ENCODE measurements around the gene IFI27L2. TPM values are rescaled to one million over a fixed set of nuclear protein-coding genes. Genes with fewer than 3 reads are reported as not detected.

Gene IFI27L2
- total RNA-seq, 2 experiments from 2014 or later = 52.6 to 102 TPM

- Histone ChIP-seq H3K36me3 (ENCODE audit: insufficient read depth, low read length) (no peaks in the 10 kb centered on the region), H3K4me2 (ENCODE audit: low read length) (no peak overlapping the region)
- intact Hi-C loops (cut with micrococcal nuclease; ENCODE audit: unreplicated experiment) = loop anchor here (5.0 kb wide), 1 partner anchor 42 kb away; the partner anchor contains the start of genes DDX24 and IFI27L1
Observed at GRCh38 chr14:94124582-94125377, 4.6 kb downstream of the IFI27L2 start.

GRCh38 chr14:94123868-94124267 lies 5.5 kb downstream of the IFI27L2 start:
- TF ChIP-seq EZH2phosphoT487 (IDR thresholded peaks at IDR 0.05; ENCODE audit: borderline replicate concordance, low read depth, low read length) (no peak), CTCF (conservative IDR thresholded peaks at IDR 0.05; ENCODE audit: low read length) (no peak)
- POLR2A ChIA-PET = interaction anchor here (1.5 kb wide), 1 partner anchor 24 kb away, joined by 4 read pairs; no protein-coding TSS in a partner anchor
- Histone ChIP-seq H3K4me3 (ENCODE audit: low read depth, low read length, poor library complexity, severe bottlenecking) (no peak overlapping the region), H4K20me1 (ENCODE audit: insufficient read depth, low read length) (no peaks in the 10 kb centered on the region), H3K9me3 (ENCODE audit: low read length) (no peaks in the 10 kb centered on the region), H3K79me2 (ENCODE audit: insufficient read depth, low read depth, low read length) (no peaks in the 10 kb centered on the region), H3K36me3 (ENCODE audit: insufficient read depth, low read length) (no peaks in the 10 kb centered on the region), H2AFZ (ENCODE audit: low read length) (no peak overlapping the region), H3K4me2 (ENCODE audit: low read length) (no peak overlapping the region), H3K9me2 (ENCODE audit: insufficient read depth, low read length) (no peaks in the 10 kb centered on the region), H3K4me1 (ENCODE audit: insufficient read depth, low read length, poor library complexity, severe bottlenecking) (peaks cover 2% of the 10 kb centered on the region), H3K27ac (ENCODE audit: low read depth, low read length, poor library complexity, severe bottlenecking) (no peak overlapping the region)
- CTCF ChIA-PET (ENCODE audit: unreplicated experiment) = interaction anchor here (0.5 kb wide), 1 partner anchor 1112 kb away, joined by 5 read pairs; no protein-coding TSS in a partner anchor
- intact Hi-C loops (cut with micrococcal nuclease; ENCODE audit: unreplicated experiment) = no loop called here
- no peak for DNase-seq (ENCODE audit: low spot score)
- BruUV-seq (replicated peaks) = no TSS peak

More at GRCh38 chr14:94124582-94125377, 4.6 kb downstream of the IFI27L2 start:
- H3K9me2 ChIP-seq (ENCODE audit: insufficient read depth, low read length) = no peaks in the 10 kb centered on the region
- H3K79me2 ChIP-seq (ENCODE audit: insufficient read depth, low read depth, low read length) = no peaks in the 10 kb centered on the region
- no peak overlapping the region for H3K27ac ChIP-seq (ENCODE audit: low read depth, low read length, poor library complexity, severe bottlenecking)
- BruUV-seq (replicated peaks) = no TSS peak
- DNase-seq (ENCODE audit: low spot score) = no peak
- H3K4me3 ChIP-seq (ENCODE audit: low read depth, low read length, poor library complexity, severe bottlenecking) = no peak overlapping the region
- H2AFZ ChIP-seq (ENCODE audit: low read length) = no peak overlapping the region
- no peak for TF ChIP-seq EZH2phosphoT487 (IDR thresholded peaks at IDR 0.05; ENCODE audit: borderline replicate concordance, low read depth, low read length)
- no peak for TF ChIP-seq CTCF (conservative IDR thresholded peaks at IDR 0.05; ENCODE audit: low read length)
- ChIA-PET CTCF (ENCODE audit: unreplicated experiment) (no interaction called here), POLR2A (interaction anchor here (1.5 kb wide), 1 partner anchor 25 kb away, joined by 4 read pairs; no protein-coding TSS in a partner anchor)
- peaks cover 6% of the 10 kb centered on the region for H3K4me1 ChIP-seq (ENCODE audit: insufficient read depth, low read length, poor library complexity, severe bottlenecking)
- H4K20me1 ChIP-seq (ENCODE audit: insufficient read depth, low read length) = no peaks in the 10 kb centered on the region
- no peaks in the 10 kb centered on the region for H3K9me3 ChIP-seq (ENCODE audit: low read length)

DNA sequence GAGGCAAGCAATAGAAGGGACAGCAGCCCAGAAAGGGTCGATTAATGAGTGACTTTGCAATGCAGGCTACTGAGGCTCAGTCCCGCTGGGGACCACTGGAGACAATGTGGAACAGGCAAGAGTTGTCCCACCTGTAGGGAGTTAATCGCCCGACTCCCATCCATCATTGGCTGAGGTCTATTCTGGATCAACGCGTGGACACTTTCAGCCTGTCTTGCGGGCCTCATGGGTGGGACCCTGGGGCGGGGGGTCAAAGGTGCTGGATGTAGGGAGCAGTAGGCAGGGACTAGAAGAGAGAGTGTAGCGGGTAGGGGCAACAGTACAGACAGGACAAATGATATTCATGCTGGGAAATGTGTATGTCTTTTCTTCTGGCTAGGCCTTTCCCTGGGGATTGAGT lies 6.1 kb downstream of the IFI27L2 start:
- no TSS peak for BruUV-seq (replicated peaks)
- CTCF ChIA-PET (ENCODE audit: unreplicated experiment) = no interaction called here
- Histone ChIP-seq H3K4me3 (ENCODE audit: low read depth, low read length, poor library complexity, severe bottlenecking) (no peak overlapping the region), H3K4me2 (ENCODE audit: low read length) (no peak overlapping the region), H3K27ac (ENCODE audit: low read depth, low read length, poor library complexity, severe bottlenecking) (no peak overlapping the region), H4K20me1 (ENCODE audit: insufficient read depth, low read length) (no peaks in the 10 kb centered on the region), H3K9me2 (ENCODE audit: insufficient read depth, low read length) (no peaks in the 10 kb centered on the region), H3K4me1 (ENCODE audit: insufficient read depth, low read length, poor library complexity, severe bottlenecking) (no peaks in the 10 kb centered on the region), H3K36me3 (ENCODE audit: insufficient read depth, low read length) (no peaks in the 10 kb centered on the region), H2AFZ (ENCODE audit: low read length) (no peak overlapping the region), H3K79me2 (ENCODE audit: insufficient read depth, low read depth, low read length) (no peaks in the 10 kb centered on the region), H3K9me3 (ENCODE audit: low read length) (no peaks in the 10 kb centered on the region)
- TF ChIP-seq EZH2phosphoT487 (IDR thresholded peaks at IDR 0.05; ENCODE audit: borderline replicate concordance, low read depth, low read length) = no peak
- TF ChIP-seq CTCF (conservative IDR thresholded peaks at IDR 0.05; ENCODE audit: low read length) = no peak
- intact Hi-C loops (cut with micrococcal nuclease; ENCODE audit: unreplicated experiment) = no loop called here
- DNase-seq (ENCODE audit: low spot score) = no peak
- POLR2A ChIA-PET = interaction anchor here (1.5 kb wide), 1 partner anchor 24 kb away, joined by 4 read pairs; no protein-coding TSS in a partner anchor
